IMR-90 (cell line): ENCODE measurements around the gene MLH1.

Source experiments
- BHLHE40 ChIP-seq: fragments of 150-350 bp; IDR thresholded peaks from 2 replicates; pipeline ENCODE4 v1.6.1; 2016; ENCODE audit warnings: mild to moderate bottlenecking, low read depth, low read length
- CTCF ChIP-seq: conservative IDR thresholded peaks from 2 replicates; pipeline ENCODE4 v1.5.1; 2012; ENCODE audit warnings: mild to moderate bottlenecking, low read depth, low read length, improper control_type of control experiment
- ELK1 ChIP-seq: fragments of 150-350 bp; IDR thresholded peaks from 2 replicates; pipeline ENCODE4 v1.6.1; 2016; ENCODE audit warnings: low read depth, mild to moderate bottlenecking, low read length, moderate library complexity, borderline replicate concordance
- FOS ChIP-seq: fragments of 150-350 bp; IDR thresholded peaks from 2 replicates; pipeline ENCODE4 v1.6.1; 2016; ENCODE audit warnings: low read depth, low read length
- MAFK ChIP-seq: IDR thresholded peaks from 2 replicates; pipeline ENCODE4 v1.6.1; 2012; ENCODE audit warnings: low read depth, low read length, improper control_type of control experiment
- MXI1 ChIP-seq: IDR thresholded peaks from 2 replicates; pipeline ENCODE4 v1.6.1; 2012; ENCODE audit warnings: low read depth, mild to moderate bottlenecking, low read length, moderate library complexity, borderline replicate concordance
- POLR2A ChIP-seq: IDR thresholded peaks from 2 replicates; pipeline ENCODE4 v1.6.1; 2012; ENCODE audit warnings: mild to moderate bottlenecking, low read depth, low read length
- RAD21 ChIP-seq: IDR thresholded peaks from 2 replicates; pipeline ENCODE4 v1.6.1; 2012; ENCODE audit warnings: low read length, improper control_type of control experiment

DNA sequence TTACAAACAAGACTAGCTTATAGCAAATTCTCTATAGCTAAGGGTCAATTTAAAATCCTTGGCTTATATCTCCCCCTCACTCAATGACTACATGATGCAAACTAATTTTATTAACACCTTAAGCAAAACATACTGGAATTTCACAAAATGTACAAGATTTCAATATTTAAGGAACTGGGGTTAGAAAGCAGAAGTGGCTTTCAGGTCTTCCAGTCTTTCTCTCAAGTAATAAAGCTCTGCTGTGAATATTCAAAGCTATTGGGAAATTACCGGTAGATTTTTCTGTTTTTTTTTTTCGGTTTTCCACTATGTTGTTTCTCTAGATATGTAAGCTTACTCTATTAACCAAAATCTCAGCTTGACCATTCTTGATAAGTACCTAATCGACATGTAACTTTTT, 4.3 kb upstream of the MLH1 start:
- TF ChIP-seq POLR2A (no peak), CTCF (no peak), MXI1 (no peak), BHLHE40 (no peak), MAFK (no peak), RAD21 (no peak), ELK1 (no peak), FOS (no peak)
